Endothelial cell (in vitro differentiated cells): ENCODE measurements around the gene STMN3. TPM values are rescaled to one million over a fixed set of nuclear protein-coding genes. Genes with fewer than 3 reads are reported as not detected.
"Not testable (repeated sequence)": the region's sequence is repeated elsewhere in the genome, so short reads cannot be mapped to it uniquely, and the experiment has no call there.

ENCODE experiments used
- DNase-seq: peaks from one replicate; pipeline ENCODE4 v3.0.0; 2021; ENCODE audit warnings: low spot score
- H3K27ac Mint-ChIP-seq: one replicate; pipeline ENCODE4 v1.8.0; 2021; ENCODE audit warnings: mixed read lengths, inconsistent platforms; ENCODE audit not compliant: unreplicated experiment
- H3K27me3 Mint-ChIP-seq: one replicate; pipeline ENCODE4 v1.8.0; 2021; ENCODE audit warnings: mild to moderate bottlenecking, moderate library complexity, mixed read lengths, inconsistent platforms; ENCODE audit not compliant: unreplicated experiment
- H3K36me3 Mint-ChIP-seq: one replicate; pipeline ENCODE4 v1.8.0; 2021; ENCODE audit warnings: mild to moderate bottlenecking, low read depth, mixed read lengths, inconsistent platforms; ENCODE audit not compliant: unreplicated experiment
- H3K4me1 Mint-ChIP-seq: one replicate; pipeline ENCODE4 v1.8.0; 2021; ENCODE audit warnings: mild to moderate bottlenecking, mixed read lengths, inconsistent platforms; ENCODE audit not compliant: unreplicated experiment
- H3K4me3 Mint-ChIP-seq: one replicate; pipeline ENCODE4 v1.8.0; 2021; ENCODE audit warnings: mild to moderate bottlenecking, mixed read lengths, inconsistent platforms; ENCODE audit not compliant: unreplicated experiment
- H3K9me3 Mint-ChIP-seq: one replicate; pipeline ENCODE4 v1.8.0; 2021; ENCODE audit warnings: mixed read lengths, inconsistent platforms; ENCODE audit not compliant: unreplicated experiment
- total RNA-seq: library from RNA; stranded (reverse); fragmentation: NEBNext Ultra II Directional; extraction: Animal tissue kit (Norgen Biotek cat#: 25700); gene quantifications from one replicate; pipeline ENCODE4 v1.2.1, GENCODE V29; 2021; ENCODE audit not compliant: unreplicated experiment
- TF ChIP-seq, protein P1 (sequence below): fragments of 200-600 bp; sonication (generic); IDR thresholded peaks from one replicate; pipeline ENCODE4 v1.5.0; 2021; ENCODE audit warnings: antibody characterized with exemption; ENCODE audit not compliant: unreplicated experiment

The STMN3 gene
- total RNA-seq, 1 donor from 2014 or later: 12.8 TPM

DNA sequence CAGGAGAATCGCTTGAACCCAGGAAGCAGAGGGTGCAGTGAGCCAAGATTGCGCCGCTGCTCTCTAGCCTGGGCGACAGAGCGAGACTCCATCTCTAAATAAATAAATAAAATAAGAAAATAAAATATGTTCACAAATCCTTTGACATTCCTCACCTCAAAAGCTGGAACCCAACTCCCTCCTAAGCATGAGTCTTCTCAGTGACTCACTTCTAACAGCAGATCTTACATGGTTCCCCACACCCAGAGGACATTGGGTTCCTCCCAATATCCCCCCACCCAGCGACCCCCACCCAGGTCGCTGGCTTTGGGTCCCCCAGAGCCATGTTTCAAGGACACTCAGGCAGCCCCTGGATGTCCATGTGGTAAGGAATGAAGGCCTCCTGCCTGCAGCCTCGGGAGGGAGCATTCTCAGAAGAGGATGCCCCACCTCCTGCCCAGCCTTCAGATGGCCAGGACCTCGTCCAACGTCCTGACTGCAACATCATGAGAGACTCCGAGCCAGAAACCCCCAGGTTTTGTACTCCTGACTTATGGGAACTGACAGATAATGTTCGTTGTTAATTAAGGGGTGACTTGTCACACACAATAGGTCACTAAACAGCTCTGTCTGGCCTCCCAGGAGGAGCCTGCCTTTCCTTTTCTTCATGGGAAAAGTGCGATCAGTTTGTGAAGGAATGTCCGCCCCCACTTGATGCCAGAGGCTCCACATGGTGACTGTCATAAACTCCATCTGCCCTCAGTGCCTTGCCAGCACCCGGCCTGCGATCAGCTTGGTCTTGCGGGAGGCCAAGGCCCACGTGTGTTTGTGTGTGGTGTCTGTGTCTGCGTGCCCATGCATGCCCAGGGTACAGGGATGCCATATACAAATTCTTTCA is 16.2 kb downstream of the STMN3 start:
- Mint-ChIP-seq H3K36me3 (no peaks in the 10 kb centered on the region), H3K27me3 (peaks cover 3% of the 10 kb centered on the region), H3K27ac (no peak overlapping the region), H3K4me1 (no peaks in the 10 kb centered on the region), H3K9me3 (no peaks in the 10 kb centered on the region), H3K4me3 (no peak overlapping the region)
- TF ChIP-seq, protein P1, sequence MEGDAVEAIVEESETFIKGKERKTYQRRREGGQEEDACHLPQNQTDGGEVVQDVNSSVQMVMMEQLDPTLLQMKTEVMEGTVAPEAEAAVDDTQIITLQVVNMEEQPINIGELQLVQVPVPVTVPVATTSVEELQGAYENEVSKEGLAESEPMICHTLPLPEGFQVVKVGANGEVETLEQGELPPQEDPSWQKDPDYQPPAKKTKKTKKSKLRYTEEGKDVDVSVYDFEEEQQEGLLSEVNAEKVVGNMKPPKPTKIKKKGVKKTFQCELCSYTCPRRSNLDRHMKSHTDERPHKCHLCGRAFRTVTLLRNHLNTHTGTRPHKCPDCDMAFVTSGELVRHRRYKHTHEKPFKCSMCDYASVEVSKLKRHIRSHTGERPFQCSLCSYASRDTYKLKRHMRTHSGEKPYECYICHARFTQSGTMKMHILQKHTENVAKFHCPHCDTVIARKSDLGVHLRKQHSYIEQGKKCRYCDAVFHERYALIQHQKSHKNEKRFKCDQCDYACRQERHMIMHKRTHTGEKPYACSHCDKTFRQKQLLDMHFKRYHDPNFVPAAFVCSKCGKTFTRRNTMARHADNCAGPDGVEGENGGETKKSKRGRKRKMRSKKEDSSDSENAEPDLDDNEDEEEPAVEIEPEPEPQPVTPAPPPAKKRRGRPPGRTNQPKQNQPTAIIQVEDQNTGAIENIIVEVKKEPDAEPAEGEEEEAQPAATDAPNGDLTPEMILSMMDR: no peak
- no peak for DNase-seq

DNA sequence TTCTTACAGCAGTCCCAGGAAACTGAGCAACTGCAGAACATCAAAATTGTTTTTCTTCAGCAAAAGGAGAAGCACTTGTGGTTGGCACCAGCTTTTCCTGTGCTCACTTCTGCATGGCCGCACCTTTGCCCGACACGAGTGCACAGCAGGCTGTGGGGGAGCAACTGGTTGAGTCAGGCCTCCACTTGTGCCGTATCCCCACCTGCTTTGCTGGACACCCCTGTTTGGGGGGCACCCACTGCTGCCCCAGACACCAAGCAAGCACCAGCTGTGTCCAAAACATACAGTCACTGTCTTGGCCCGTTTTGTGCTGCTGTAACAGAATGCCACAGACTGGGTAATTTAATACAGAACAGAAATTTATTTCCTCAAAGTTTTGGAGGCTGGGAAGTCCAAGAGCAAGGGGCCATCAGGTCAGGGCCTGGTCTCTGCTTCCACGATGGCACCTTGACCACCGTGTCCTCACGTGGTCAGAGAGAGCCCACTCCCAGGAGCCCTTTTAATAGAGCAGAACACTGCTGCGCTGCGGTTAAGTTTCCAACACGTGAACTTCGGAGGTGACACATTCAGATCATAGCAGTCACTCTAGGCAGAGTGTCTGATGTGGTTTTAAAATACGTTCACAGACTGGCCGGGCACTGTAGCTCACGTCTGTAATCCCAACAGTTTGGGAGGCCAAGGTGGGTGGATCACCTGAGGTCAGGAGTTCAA is 17.6 kb downstream of the STMN3 start:
- Mint-ChIP-seq H3K27me3 (peaks cover 3% of the 10 kb centered on the region), H3K36me3 (no peaks in the 10 kb centered on the region), H3K4me1 (peaks cover 3% of the 10 kb centered on the region), H3K27ac (no peak overlapping the region), H3K4me3 (no peak overlapping the region), H3K9me3 (no peaks in the 10 kb centered on the region)
- TF ChIP-seq, protein P1: no peak
- no peak for DNase-seq

DNA sequence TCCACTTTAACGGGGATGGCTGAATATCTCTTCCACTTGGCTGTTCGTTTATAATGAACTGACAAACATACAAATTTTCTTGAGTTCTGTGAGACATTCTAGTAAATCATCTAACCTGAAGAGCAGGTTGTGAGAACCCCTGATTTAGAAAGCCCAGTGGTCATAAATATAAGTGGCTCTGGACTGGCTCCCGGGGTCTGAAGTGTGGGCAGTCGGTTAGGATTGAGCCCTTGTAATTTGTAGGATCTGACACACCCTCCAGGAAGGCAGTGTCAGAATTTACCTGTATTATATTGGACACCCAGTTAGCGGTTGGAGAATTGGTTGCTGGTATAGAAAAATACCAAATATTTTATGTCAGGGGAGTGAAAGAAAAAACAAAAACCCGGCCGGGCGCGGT is 19.5 kb downstream of the STMN3 start:
- no peak for DNase-seq
- TF ChIP-seq, protein P1: no peak
- Mint-ChIP-seq H3K27me3 (no peaks in the 10 kb centered on the region), H3K27ac (no peak overlapping the region), H3K4me1 (peaks cover 6% of the 10 kb centered on the region), H3K4me3 (no peak overlapping the region), H3K9me3 (no peaks in the 10 kb centered on the region), H3K36me3 (peaks cover 3% of the 10 kb centered on the region)

DNA sequence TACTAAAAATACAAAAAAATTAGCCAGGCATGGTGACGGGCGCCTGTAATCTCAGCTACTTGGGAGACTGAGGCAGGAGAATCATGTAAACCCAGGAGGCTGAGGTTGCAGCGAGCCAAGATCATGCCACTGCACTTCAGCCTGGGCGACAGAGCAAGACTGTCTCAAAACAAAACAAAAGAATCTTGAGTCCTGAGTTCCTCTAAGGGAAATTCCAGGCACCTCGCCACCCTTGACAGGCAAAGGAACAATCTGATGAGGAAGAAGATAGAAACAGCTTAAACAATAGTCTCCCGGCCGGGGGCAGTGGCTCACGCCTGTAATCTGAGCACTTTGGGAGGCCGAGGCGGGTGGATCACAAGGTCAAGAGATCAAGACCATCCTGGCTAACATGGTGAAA is 21.8 kb downstream of the STMN3 start:
- Mint-ChIP-seq H3K27ac (peak overlapping the region; percentile 79), H3K4me1 (peaks cover 13% of the 10 kb centered on the region), H3K4me3 (peak overlapping the region; percentile 56)
- not testable (repeated sequence) for H3K27me3 Mint-ChIP-seq, DNase-seq, H3K36me3 Mint-ChIP-seq, H3K9me3 Mint-ChIP-seq

DNA sequence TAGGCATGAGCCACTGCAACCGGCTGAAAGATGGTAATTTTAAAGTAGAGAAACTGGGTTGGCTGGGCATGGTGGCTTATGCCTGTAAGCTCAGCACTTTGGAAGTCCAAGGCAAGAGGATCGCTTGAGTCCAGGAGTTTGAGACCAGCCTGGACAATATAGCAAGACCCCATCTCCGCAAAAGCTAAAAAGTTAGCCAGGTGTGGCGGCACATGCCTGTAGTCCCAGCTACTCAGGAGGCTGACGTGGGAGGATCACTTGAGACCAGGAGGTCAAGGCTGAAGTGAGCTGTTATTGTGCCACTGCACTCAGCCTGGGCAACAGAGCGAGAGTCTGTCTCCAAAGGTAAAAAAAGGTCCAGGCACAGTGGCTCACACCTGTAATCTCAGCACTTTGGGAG is 22.3 kb downstream of the STMN3 start:
- not testable (repeated sequence) for H3K4me3 Mint-ChIP-seq, H3K9me3 Mint-ChIP-seq, H3K27me3 Mint-ChIP-seq, DNase-seq, H3K36me3 Mint-ChIP-seq
- Mint-ChIP-seq H3K4me1 (peaks cover 13% of the 10 kb centered on the region), H3K27ac (peak overlapping the region; percentile 79)
